C4-2B (cell line): ENCODE data around the gene ARHGAP26.

Experiments used
- ZFX ChIP-seq: fragments of 450-650 bp; IDR thresholded peaks from 2 replicates; pipeline ENCODE4 v1.6.1; 2017
- TF ChIP-seq, protein P1 (sequence below): fragments of 450-650 bp; conservative IDR thresholded peaks from 2 replicates; pipeline ENCODE4 v1.5.1; 2017; ENCODE audit warnings: mild to moderate bottlenecking

DNA sequence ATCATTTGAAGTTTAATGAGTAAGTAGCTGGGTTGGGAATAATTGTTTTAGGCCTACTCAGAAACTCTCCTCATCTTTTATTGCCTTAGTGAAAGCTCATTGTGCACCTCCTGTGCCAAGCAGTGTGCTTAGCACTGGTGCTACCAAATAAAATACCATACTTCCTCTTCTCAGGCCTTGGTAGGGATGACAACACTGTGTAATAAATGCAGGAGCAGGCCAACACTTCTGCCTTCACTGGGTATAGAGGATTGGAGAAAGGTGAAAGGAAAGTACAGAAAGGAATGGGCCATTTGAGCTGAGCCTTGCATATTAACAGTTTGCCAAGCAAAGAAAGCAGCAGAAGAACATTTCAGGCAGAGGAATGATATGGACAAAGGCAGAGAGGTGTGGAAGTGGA, 347.6 kb downstream of the ARHGAP26 start:
- TF ChIP-seq, protein P1, sequence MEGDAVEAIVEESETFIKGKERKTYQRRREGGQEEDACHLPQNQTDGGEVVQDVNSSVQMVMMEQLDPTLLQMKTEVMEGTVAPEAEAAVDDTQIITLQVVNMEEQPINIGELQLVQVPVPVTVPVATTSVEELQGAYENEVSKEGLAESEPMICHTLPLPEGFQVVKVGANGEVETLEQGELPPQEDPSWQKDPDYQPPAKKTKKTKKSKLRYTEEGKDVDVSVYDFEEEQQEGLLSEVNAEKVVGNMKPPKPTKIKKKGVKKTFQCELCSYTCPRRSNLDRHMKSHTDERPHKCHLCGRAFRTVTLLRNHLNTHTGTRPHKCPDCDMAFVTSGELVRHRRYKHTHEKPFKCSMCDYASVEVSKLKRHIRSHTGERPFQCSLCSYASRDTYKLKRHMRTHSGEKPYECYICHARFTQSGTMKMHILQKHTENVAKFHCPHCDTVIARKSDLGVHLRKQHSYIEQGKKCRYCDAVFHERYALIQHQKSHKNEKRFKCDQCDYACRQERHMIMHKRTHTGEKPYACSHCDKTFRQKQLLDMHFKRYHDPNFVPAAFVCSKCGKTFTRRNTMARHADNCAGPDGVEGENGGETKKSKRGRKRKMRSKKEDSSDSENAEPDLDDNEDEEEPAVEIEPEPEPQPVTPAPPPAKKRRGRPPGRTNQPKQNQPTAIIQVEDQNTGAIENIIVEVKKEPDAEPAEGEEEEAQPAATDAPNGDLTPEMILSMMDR = no peak
- no peak for TF ChIP-seq ZFX
